GM12878 (cell line): ENCODE data around the gene C16orf74. TPM values are rescaled to one million over a fixed set of nuclear protein-coding genes. Genes with fewer than 3 reads are reported as not detected.

Source experiments
- ASH2L ChIP-seq: fragments of 300-600, 200-600 bp; sonication (generic); IDR thresholded peaks from 2 replicates; pipeline ENCODE4 v1.6.1; 2017; ENCODE audit warnings: low read depth, mild to moderate bottlenecking, borderline replicate concordance
- BMI1 ChIP-seq: fragments of 450-650 bp; IDR thresholded peaks from 2 replicates; pipeline ENCODE4 v1.6.1; 2016; ENCODE audit warnings: mild to moderate bottlenecking, moderate library complexity, borderline replicate concordance
- CBX3 ChIP-seq: fragments of 200-600 bp; sonication (generic); IDR thresholded peaks from 2 replicates; pipeline ENCODE4 v1.6.1; 2016; ENCODE audit warnings: low read depth, borderline replicate concordance
- CHD2 ChIP-seq: IDR thresholded peaks from 2 replicates; pipeline ENCODE4 v1.6.1; 2011; ENCODE audit warnings: low read depth, low read length, improper control_type of control experiment, borderline replicate concordance
- EED ChIP-seq: sonication (generic); IDR thresholded peaks from 2 replicates; pipeline ENCODE4 v1.6.1; 2016; ENCODE audit warnings: antibody characterized with exemption, low read depth
- EZH2 ChIP-seq: IDR thresholded peaks from 2 replicates; pipeline ENCODE4 v1.6.1; 2012; ENCODE audit warnings: low read depth, mild to moderate bottlenecking, control low read depth, inconsistent platforms, low read length, borderline replicate concordance; ENCODE audit not compliant: control insufficient read depth
- NFYA ChIP-seq: IDR thresholded peaks from 2 replicates; pipeline ENCODE4 v1.6.1; 2011; ENCODE audit warnings: low read depth, mild to moderate bottlenecking, low read length, improper control_type of control experiment, borderline replicate concordance
- NKRF ChIP-seq: fragments of 450-650 bp; conservative IDR thresholded peaks from 2 replicates; pipeline ENCODE4 v1.6.1; 2017; ENCODE audit warnings: mild to moderate bottlenecking, moderate library complexity
- POU2F2 ChIP-seq: IDR thresholded peaks from 3 replicates; pipeline ENCODE4 v1.6.1; 2011; ENCODE audit warnings: low read depth, mild to moderate bottlenecking, low read length, borderline replicate concordance
- RBBP5 ChIP-seq: fragments of 200-600 bp; sonication (generic); conservative IDR thresholded peaks from 2 replicates; pipeline ENCODE4 v1.6.1; 2016
- SKIL ChIP-seq: fragments of 450-650 bp; IDR thresholded peaks from 2 replicates; pipeline ENCODE4 v1.6.1; 2017; ENCODE audit warnings: mild to moderate bottlenecking, low read depth, inconsistent platforms; ENCODE audit not compliant: poor library complexity, severe bottlenecking
- SMARCA5 ChIP-seq: fragments of 450-650 bp; IDR thresholded peaks from 2 replicates; pipeline ENCODE4 v1.6.1; 2017; ENCODE audit warnings: mild to moderate bottlenecking
- TBL1XR1 ChIP-seq: IDR thresholded peaks from 2 replicates; pipeline ENCODE4 v1.6.1; 2012; ENCODE audit warnings: low read depth, low read length, improper control_type of control experiment
- TCF12 ChIP-seq: IDR thresholded peaks from 2 replicates; pipeline ENCODE4 v1.6.1; 2011; ENCODE audit warnings: low read depth, mild to moderate bottlenecking, low read length
- TCF3 ChIP-seq: IDR thresholded peaks from 2 replicates; pipeline ENCODE4 v1.6.1; 2012; ENCODE audit warnings: low read depth, mild to moderate bottlenecking, low read length, borderline replicate concordance; ENCODE audit not compliant: insufficient read depth
- ZBTB11 ChIP-seq: fragments of 450-650 bp; formaldehyde crosslinking; IDR thresholded peaks from 2 replicates; pipeline ENCODE4 v1.5.0; 2022; ENCODE audit warnings: mild to moderate bottlenecking, missing genetic modification characterization
- ZNF384 ChIP-seq: IDR thresholded peaks from 2 replicates; pipeline ENCODE4 v1.6.1; 2012; ENCODE audit warnings: low read depth, mild to moderate bottlenecking, low read length, improper control_type of control experiment, borderline replicate concordance
- ZNF687 ChIP-seq: fragments of 450-650 bp; IDR thresholded peaks from 2 replicates; pipeline ENCODE4 v1.6.1; 2017; ENCODE audit warnings: mild to moderate bottlenecking, moderate library complexity
- polyA plus RNA-seq, 11 experiments: library from polyadenylated mRNA; depleted of rRNA in 4 of 11; unstranded in 6 of 11; stranded (reverse) in 5 of 11; fragments of >200 nt; fragmentation: Nextera tagmentation in 4 of 11; fragmentation: Illumina TruSeq in 1 of 11; extraction: Ambion mirVana in 4 of 11; extraction: Trizol in 1 of 11; gene quantifications; 1 replicate in 1 of 11; 2 replicates in 10 of 11; pipeline versions ENCODE4 v1.2.1 to v1.2.3, GENCODE V29; 2011 to 2016; ENCODE audit warnings: inconsistent platforms in 2 of 11, missing spikeins in 2 of 11, low read depth in 1 of 11
- total RNA-seq, 4 experiments: library from RNA; depleted of rRNA in 3 of 4; stranded (reverse); fragments of >200 nt in 3 of 4; fragmentation: Illumina TruSeq in 1 of 4; extraction: Trizol in 1 of 4; gene quantifications; 2 replicates each; pipeline versions ENCODE4 v1.2.1 to v1.2.3, GENCODE V29; 2013 to 2021

Gene C16orf74
- total and polyA plus RNA-seq, 10 of the 15 experiments (the other 5 are each of a cell fraction or from before 2014, with no cell fraction given) = 0.23 to 20.1 (median 6.8) TPM

GRCh38 chr16:85688586-85689284 is 62.2 kb downstream of the C16orf74 start, which contains the start of gene GINS2 (continued):
- TF ChIP-seq SKIL (no peak), POU2F2 (peak; percentile 51; the same call in 1 of the 3 replicates), TBL1XR1 (no peak), CBX3 (no peak), ZBTB11 (no peak), BMI1 (no peak), SMARCA5 (no peak), ZNF687 (no peak), RBBP5 (no peak), EED (no peak), ASH2L (no peak), NKRF (peak; percentile 94), EZH2 (no peak), TCF3 (0 out of 2 replicates have a peak, but pooled peaks have one; percentile 16), CHD2 (peak; percentile 86), TCF12 (peak; percentile 66), ZNF384 (no peak), NFYA (no peak)
